Dedifferentiated amniotic fluid mesenchymal stem cell (primary cell): ENCODE results near the gene TBCK.

Experiments
- DNase-seq: peaks from one replicate; pipeline ENCODE4 v3.0.0-alpha.2; 2016; ENCODE audit errors: extremely low spot score

TBCK gene

DNA sequence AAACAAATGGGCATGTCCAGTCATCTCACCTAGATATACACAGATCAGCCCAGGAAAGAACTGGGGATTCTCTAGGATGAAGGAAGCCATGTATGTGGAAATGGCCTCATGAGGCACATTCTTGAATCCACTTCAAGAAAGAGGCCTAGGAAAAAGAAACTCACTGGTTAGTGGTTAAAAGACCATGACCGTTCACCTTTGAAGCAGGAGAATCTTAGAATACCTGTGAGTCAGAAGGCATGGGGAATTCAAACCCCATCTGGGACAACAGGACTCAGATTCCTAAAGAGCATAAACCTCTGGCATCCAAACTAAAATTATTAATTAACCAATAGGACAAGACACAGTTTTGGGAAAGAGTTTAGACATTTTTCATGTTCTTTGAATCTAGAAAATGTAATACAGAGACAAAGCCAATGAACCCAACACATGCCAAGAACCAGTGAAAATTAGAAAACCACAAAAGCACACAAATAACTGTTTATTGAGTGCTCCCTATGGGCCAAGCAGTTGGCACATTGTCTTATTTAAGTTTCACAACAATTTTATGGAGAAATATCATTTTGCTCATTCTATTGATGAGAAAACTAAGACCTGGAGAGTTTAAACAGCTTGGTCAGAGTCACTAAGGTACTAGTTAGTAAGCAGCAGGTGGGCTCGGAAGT, 323.2 kb downstream of the TBCK start:
- no peak for DNase-seq

DNA sequence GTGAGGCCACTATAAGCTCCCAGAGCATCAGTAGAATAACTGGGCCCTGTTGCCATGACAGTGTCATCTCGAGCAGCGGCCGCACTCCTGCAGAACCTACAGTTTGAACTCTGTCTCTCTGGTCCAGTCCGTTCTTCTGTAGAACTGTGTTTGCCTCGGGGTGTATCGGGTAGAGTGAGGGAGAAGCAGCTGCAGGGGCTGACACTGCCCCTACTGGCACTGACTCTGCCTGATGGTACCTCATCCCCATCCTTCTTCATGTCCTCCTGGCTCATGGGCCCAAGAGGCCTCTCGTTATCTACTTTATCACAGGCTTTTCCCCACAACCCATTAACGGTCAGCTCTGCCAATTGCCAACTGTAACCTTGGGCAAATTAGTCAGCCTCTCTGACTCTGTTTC, 324.3 kb downstream of the TBCK start:
- no peak for DNase-seq
